Breast epithelium (tissue), 3 donors: ENCODE results near the gene TENM3.

ENCODE experiments used
- CTCF ChIP-seq, 3 donors: fragments of 450-650 bp; IDR thresholded peaks; one replicate each; pipeline ENCODE4 v1.5.1; 2016 to 2017; ENCODE audit warnings: antibody characterized with exemption in 3 of 3, mild to moderate bottlenecking in 3 of 3, moderate library complexity in 3 of 3
- POLR2A ChIP-seq: fragments of 450-650 bp; IDR thresholded peaks from one replicate; pipeline ENCODE4 v1.6.1; 2016; ENCODE audit warnings: antibody characterized with exemption, mild to moderate bottlenecking, moderate library complexity

- no peak for TF ChIP-seq CTCF (IDR thresholded peaks at IDR 0.05)
- no peak for TF ChIP-seq POLR2A
Observed at GRCh38 chr4:182560358-182560757, 317.2 kb downstream of the TENM3 start.
